Stimulated activated CD4-positive, alpha-beta T cell treated with anti-CD3 and anti-CD28 coated beads, Interleukin-4, amount 100 ng/mL, for 24 hours (primary cell): ENCODE measurements around the gene LYPD6.
"Not testable (repeated sequence)": the region's sequence is repeated elsewhere in the genome, so short reads cannot be mapped to it uniquely, and the experiment has no call there.

Source experiments
- DNase-seq: peaks from one replicate; pipeline ENCODE4 v3.0.0-alpha.2; 2020

LYPD6 gene

DNA sequence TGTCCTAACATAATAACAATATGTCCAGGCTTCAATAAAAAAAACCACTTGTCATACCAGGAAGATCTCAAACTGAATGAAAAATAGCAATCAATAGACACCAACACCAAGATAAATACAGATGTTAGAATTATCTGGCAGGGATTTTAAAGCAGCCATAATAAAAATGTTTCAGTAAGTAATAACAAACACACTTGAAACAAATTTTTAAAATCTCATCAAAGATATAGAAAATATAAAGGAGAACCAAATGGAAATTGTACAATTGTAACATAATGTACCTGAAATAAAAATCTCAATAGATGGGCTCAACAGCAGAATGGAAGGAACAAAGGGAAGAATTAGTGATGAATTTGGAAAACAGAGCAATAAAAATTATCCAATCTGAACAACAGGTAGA is 128.1 kb downstream of the LYPD6 start:
- no peak for DNase-seq

DNA sequence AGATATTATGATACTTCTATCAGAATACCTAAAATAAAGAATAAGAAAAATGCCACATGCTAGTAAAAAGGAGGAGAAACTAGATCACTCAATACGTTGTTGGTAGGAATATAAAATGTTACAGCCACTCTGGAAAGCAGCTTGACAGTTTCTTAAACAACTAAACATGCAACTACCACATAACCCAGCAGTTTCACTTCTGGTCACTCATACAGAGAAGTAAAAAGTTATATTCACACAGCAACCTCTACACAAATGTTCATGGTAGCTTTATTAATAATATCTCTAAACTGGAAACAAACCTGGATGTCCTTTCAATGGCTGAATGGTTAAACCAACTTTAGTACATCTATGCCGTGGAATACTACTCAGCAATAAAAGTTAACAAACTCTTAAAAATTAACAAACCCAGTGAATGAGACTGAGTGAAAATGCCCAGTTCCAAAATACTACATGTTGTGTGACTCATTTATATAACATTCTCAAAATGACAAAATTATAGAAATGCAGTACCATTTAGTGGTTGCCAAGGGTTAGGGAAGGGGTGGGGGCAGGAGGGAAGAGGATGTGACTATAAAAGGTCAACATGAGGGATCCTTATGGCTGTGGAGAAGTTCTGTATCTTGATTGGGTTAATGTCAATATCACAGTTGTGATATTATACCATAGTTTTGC is 133.1 kb downstream of the LYPD6 start:
- DNase-seq: no peak

DNA sequence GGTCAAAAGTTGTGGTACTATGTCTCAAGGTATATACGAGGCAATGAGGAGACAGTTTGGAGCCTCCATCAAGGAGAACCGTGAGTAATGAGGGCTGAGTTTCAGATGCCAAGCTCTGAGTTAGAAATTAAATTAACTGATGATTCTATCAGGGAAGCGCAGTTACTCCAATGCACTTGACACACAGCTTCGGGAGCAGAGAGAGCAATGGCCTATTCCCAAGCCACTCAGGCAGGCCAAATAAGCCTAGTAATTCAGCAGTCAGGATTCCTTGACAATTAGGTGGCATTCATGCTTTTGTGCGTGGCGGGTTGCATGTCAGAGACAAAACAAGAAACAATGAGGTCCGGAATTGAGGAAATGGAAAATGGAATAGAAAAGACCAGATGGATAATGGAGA is 134.0 kb downstream of the LYPD6 start:
- no peak for DNase-seq

DNA sequence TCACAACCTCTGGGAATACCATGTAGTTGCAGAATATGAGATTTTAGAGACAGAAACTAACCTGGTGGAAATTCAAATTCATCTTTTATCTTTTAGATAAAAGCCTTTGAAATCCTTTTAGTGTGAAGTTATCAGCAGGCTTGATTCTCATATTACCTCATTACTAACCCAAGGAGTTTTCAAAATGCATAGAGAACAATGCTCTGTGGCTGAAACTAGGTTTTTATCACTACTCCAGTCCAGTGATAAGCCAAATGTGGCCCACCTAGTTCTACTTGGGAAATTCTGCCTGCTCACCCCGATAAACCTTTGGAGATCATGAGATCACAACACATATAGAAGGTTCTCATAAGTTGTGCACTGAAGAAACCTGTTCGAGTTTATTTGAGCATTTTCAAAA is 135.5 kb downstream of the LYPD6 start:
- DNase-seq: no peak

DNA sequence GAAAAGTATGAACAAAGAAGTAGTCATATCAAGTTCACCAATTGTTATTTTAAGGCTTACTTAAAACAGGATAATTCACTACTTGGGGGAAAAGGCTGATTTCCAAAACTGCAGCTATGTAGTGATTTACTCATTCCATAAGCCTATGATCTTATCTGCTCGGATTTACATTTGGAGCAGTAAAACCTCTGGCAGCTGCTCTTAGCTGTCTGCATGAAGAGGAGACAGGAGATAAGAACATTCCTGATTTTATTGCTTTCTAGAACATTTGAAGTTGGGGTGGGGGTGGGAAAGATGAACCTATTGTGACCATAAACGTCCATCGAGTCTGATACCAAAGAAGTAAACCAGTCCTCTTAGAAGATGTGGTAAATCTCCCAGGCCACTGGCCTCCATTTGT is 136.2 kb downstream of the LYPD6 start:
- no peak for DNase-seq

DNA sequence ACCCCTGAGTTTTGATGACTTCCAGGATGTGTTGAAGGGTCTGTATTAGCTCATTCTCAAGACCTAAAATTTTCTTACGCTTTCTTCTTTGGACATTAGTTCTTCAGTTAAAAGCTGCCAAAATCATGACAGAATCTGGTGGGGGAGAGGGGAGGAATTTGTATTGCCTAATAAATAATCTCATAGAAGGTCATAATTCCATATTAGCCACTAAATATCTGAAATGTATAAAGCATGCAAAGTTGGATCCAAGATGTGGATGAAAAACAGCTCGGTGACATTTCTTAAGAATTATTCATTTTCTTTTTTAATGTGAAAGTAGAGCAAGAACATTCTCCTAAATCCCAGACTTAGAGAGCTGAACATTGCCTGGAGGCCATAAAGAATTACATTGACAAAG is 137.0 kb downstream of the LYPD6 start:
- DNase-seq: no peak

DNA sequence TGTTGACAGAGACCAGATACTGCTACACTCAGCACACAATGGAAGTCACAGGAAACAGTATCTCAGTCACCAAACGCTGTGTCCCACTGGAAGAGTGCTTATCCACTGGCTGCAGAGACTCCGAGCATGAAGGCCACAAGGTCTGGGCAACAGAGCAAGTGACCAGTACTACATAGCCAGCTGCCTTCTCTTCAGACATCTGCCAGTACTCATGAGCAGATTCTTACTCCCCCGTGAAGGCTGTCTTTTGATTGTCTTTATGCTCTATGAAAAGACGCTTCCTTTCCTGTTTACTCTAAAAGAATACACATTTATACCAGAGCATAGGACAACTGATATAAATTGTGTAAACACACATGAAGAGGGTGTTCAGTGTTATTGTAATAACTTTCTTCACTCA is 138.2 kb downstream of the LYPD6 start:
- DNase-seq: no peak

DNA sequence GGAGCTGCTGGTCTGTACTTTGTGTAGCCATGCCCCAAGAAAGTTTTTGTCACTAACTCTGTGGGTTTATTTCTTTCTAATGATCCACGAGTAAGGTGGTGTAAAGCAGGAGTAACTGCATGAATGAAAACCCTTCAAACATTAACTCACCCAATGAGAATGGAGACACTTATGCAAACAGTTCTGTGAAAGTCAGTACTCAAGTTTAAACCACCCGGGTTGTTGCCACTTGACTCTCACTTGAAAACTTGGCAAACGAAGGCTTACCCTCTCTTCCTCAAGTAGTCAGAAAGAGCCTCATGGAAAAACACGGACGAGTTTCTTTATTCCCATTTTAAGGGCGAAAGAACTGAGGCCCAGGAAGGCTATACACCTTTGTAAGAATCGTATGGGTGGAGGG is 139.7 kb downstream of the LYPD6 start:
- DNase-seq: no peak

DNA sequence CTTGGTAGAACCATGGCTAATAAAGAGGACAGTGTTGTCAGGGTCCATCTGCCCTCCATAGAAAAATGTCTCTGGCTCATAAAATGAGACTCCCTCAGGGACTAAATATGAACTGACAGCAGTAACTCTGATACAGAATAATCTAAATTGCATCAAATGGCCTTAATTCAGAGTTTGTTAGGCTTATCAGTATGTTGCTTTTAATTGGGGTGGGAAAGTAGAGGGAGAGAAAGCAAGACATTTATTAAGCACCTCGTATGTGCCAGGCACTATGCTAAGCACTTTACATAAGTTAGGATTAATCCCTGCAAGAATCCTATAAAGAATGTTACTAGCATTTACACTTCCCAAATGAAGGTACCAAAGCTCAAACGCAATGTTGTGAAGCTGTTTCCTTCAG is 142.0 kb downstream of the LYPD6 start:
- DNase-seq: no peak

DNA sequence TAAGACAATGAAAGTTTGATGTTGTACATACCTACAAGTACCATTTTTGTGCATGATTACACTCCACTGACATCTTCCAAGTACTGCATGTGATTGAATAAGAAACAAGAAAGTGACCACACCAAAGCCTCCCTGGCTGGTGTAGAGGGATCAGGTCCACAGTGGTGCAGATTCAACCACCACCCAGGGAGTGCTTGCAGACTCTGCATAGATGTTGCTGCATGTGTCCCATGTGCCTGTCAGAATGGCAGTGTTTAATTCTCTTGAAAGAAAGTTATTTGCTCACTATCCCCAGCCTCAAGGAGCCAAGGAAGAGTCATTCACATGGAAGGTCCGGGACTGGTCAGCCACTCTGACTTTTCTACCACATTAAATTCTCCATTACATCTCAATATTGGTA is 142.7 kb downstream of the LYPD6 start:
- no peak for DNase-seq

DNA sequence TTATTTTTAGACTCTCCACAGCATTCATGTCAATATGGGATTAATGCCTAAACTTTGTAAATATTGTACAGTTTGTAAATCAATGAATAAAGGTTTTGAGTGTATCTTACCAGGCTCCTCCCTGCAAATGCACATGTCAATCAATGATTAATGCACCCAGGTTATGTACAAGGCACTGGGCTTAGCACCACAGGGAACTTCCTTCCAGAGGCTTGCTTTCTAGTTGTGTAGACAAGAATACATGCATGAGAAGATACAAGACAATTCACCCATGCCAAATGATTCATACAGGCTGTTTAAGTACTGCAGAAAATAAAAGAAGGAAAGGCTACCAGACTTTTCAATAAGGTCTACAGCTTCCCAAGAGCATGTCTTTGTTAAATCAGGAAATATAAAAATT is 143.1 kb downstream of the LYPD6 start:
- no peak for DNase-seq

DNA sequence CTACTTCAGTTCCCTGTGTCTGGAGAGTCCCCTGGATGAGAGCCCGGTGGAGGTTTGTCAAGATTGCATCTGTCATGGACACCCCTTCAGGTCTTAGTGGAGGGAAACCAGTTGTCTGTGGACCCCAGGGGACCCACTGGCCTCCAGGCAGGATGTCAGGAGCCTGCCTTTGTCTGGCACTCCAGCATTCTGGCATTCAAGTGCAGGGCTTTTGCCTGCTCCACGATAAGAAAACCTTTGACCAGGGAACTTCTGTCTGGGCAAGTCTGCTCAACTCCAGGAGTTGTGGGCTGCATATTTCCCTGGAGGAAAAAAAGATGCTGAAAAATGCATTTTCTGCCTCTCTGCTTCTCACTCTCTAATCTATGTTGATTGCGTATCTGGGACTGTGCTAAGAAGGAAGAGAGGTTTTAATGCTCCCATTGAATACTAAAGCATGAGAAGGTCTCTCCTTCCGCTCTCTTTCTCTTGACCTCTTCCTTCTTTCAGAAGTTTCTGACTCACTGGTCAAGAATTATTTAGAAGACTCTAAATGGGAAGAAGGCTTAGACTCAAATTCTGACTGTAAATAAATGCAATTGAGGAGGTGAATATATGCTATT is 152.7 kb downstream of the LYPD6 start:
- no peak for DNase-seq

DNA sequence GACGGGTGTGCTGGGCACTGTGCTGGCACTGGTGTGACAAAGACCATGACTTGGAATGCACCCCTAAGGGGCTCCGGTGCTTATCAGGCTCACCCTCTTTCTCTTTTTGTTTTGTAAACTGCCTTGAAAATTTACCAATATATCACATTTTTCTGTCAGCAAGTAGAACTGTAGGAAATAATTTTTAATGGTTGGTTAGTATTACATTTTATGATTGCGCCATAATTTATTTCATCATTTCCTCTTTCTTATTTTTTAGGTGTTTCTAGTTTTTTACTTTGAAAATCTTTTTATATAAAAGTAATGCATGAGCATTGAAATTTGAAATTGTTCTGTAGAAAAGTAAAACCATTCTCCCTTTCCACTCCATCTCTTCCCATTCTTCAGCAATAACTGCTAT is 156.3 kb downstream of the LYPD6 start:
- DNase-seq: no peak

DNA sequence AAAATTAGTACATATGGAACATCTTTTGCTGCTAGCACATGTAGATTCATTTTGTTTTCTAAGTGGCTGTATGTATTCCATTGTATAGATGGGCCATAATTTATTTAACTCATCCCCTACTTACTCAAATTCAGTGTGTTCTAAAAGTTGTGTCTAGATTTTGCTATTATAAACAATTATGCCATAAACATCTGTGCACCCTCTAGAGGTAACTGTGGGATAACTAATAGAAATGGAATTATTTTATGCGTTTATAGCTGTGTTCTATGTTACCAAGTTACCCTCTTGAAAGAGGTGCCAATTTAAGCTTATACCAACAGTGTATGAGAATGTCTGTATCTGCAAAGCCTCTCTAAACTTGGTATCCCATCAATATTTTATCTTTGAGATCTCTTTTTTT is 156.8 kb downstream of the LYPD6 start:
- no peak for DNase-seq

DNA sequence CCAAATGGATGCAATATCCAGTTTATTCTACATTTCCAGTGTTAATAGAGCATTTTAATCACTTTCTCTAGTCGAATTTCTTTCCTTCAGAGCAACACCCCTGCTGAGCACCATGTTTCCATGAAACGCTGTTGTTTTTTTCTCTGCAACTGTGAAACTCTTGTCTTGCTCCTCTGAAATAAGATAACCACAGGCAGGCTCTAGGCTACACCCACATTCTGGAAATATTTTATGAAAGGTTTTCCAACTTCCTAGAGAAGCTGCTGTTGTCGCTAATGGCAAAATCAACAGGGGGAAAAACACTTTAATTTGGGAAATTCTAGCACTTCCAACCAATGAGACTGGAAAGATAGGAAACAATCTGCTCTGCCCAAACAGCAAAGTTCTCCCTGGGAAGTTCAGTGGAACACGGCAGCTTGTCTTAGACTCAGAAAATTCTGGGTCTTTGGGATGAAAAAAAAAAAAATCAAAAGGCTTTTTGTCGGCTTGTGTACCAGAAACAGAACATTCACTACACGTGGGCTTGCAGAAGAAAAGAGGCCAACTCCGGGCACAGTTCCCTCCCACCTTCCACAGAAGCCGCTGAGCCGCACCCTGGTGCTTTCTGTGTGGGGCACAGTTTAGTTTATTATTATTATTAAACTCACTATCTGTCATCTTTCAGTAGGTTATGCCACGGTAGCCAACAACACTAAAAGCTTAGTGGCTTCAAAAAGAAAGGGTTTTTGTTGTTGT is 158.5 kb downstream of the LYPD6 start:
- DNase-seq: no peak

DNA sequence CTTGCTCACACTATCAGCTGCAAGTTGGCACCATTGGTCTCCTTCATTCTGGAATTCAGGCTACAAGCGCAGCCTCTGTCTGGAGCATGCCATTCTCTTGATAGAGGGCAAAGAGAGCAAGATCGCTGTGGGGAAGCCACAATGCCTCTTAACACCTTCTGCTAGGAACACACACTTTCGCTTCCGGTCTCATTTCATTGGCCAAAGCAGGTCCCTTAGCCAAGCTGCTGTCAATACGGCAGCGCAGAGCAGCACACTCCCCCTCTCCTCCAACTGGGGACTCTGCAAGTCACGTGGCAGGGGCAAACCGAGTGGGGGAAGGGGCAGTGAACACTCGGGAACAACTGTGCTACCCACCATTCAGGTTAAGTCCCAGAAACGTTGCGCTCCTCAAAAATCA is 159.1 kb downstream of the LYPD6 start:
- no peak for DNase-seq

DNA sequence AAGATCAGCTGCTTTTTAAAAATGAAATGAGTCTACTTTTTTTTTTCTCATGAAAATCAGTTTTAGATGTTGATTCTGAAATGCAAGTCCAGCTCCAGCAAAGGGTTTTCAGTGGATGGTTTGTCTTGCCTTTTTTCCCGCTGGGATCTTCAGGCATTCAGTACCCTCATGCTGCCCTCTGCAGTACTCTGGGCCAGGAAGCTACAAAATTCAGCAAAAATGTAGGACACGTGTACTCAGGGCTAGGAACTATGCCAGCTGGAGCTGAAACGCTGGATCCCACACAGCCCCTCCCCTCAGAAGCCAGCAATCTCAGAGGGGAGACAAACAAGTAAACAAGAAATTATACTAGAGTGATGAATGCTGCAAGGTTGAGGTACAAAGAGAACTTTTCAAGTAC is 159.9 kb downstream of the LYPD6 start:
- DNase-seq: no peak

DNA sequence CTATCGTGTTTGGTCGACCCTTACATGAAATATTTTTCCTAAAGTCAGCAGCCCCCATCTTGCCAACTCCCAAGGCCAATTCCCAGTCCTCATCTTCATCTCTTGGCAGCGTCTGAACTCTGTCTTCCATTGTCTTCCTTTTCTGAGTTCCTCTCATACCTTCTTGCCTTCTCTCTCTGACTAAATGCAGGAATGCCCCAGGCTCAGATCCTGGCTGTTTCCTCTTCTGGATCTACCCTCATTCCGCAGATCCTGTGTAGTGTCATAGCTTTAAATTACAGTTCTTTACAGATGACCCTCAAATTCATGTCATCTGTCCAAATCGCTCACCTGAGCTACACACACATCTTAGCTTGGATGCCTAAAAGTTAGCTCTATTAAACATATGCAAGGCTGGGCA is 162.5 kb downstream of the LYPD6 start:
- no peak for DNase-seq

DNA sequence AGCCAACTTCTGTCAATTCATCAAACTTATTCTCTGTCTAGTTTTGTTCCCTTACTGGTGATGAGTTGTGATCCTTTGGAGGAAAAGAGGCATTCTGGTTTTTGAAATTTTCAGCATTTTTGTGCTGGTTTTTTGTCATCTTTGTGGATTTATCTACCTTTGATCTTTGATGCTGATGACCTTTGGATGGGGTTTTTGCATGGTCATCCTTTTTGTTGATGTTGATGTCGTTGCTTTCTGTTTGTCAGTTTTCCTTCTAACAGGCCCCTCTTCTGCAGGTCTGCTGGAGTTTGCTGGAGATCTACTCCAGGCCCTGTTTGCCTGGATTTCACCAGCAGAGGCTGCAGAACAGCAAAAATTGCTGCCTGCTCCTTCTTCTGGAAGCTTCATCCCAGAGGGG is 168.8 kb downstream of the LYPD6 start:
- not testable (repeated sequence) for DNase-seq

DNA sequence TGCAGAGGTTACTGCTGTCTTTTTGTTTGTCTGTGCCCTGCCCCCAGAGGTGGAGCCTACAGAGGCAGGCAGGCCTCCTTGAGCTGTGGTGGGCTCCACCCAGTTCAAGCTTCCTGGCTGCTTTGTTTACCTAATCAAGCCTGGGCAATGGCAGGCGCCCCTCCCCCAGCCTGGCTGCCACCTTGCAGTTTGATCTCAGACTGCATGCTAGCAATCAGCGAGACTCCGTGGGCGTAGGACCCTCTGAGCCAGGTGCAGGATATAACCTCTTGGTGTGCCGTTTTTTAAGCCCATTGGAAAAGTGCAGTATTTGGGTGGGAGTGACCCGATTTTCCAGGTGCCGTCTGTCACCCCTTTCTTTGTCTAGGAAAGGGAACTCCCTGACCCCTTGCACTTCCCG is 176.4 kb downstream of the LYPD6 start:
- not testable (repeated sequence) for DNase-seq

DNA sequence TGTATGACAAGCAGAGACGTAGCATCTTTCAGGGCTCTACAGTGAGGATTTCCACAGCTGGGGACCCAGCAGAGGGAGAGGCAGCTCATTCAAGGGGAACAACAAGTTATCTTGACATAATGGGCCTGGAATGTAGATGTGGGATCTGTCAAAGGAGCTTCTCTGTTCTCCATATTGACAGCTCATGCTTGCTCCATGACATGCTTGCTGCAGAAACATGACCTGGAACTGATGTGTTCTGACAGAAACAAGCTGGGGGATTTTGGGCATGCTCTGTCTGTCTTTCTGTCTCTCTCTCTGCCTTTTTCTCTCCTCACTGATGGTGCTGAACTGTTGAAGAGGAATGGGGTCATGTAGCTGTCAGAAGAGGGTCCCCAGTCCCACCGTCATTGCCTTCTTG is 177.6 kb downstream of the LYPD6 start:
- DNase-seq: no peak

DNA sequence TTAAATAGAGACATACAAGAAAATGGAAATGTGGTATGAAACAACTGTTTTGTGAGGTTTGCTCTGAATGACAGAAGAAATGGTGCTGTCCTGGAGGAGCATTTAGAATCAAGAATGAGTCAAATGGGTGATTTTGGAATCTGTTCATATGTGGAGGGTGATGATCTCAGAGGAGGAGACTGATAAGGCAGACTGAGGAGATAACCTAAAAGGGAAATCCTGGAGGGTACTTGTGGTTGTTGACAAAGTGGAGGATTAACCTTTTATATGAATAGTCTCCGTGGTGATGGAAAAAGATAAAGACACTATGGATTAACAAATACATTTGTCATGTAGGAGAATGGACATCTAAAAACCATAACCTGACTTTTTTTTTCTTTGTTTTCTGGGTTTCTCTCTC is 183.1 kb downstream of the LYPD6 start:
- DNase-seq: no peak
